ENCODE measurements around the gene PCDHGC4.

Gene PCDHGC4

DNA sequence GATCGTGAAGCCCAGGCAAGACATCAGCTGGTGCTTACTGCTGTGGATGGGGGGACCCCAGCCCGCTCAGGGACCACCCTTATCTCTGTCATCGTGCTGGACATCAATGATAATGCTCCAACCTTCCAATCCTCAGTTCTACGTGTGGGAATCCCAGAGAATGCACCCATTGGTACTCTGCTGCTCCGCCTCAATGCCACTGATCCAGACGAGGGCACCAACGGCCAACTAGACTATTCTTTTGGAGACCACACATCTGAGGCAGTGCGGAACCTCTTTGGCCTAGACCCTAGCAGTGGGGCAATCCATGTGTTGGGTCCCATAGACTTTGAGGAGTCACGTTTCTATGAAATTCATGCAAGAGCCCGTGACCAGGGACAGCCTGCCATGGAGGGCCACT, 5.0 kb downstream of the PCDHGC4 start:
- peak overlapping the region; percentile 96 for H3K4me2 ChIP-seq
- H3K9ac ChIP-seq: no peak overlapping the region; the same call in 1 of the 2 replicates
- H3K4me3 ChIP-seq: no peak overlapping the region
- peaks cover 40% of the 10 kb centered on the region for H3K36me3 ChIP-seq
- no peaks in the 10 kb centered on the region for H3K27me3 ChIP-seq
- peaks cover 99% of the 10 kb centered on the region for H3K4me1 ChIP-seq
- no peak for TF ChIP-seq Cebpa-rat (IDR thresholded peaks at IDR 0.05)
- no peak overlapping the region for H3K27ac ChIP-seq
- H4K20me1 ChIP-seq: peaks cover 11% of the 10 kb centered on the region; the same call in 1 of the 2 replicates
- H3K9me3 ChIP-seq: 0 out of 2 replicates have a peak, but pooled peaks cover 8% of the 10 kb centered on the region

- peaks cover 40% of the 10 kb centered on the region for H3K36me3 ChIP-seq
- no peaks in the 10 kb centered on the region for H3K27me3 ChIP-seq
- no peak overlapping the region for H3K4me3 ChIP-seq
- no peak overlapping the region for H3K9ac ChIP-seq
- H3K4me2 ChIP-seq: peak overlapping the region; percentile 96
- H3K9me3 ChIP-seq: 0 out of 2 replicates have a peak, but pooled peaks cover 8% of the 10 kb centered on the region
- peaks cover 10% of the 10 kb centered on the region; the same call in 1 of the 2 replicates for H4K20me1 ChIP-seq
- no peak for TF ChIP-seq Cebpa-rat (IDR thresholded peaks at IDR 0.05)
- peaks cover 100% of the 10 kb centered on the region for H3K4me1 ChIP-seq
- H3K27ac ChIP-seq: no peak overlapping the region
Measured at GRCh38 chr5:141490271-141490670, 5.4 kb downstream of the PCDHGC4 start.

DNA sequence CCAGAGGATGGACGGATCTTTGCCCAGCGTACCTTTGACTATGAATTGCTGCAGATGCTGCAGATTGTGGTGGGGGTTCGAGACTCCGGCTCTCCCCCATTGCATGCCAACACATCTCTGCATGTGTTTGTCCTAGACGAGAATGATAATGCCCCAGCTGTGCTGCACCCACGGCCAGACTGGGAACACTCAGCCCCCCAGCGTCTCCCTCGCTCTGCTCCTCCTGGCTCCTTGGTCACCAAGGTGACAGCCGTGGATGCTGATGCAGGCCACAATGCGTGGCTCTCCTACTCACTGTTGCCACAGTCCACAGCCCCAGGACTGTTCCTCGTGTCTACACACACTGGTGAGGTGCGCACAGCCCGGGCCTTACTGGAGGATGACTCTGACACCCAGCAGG, 5.9 kb downstream of the PCDHGC4 start:
- peaks cover 100% of the 10 kb centered on the region for H3K4me1 ChIP-seq
- H4K20me1 ChIP-seq: peaks cover 5% of the 10 kb centered on the region; the same call in 1 of the 2 replicates
- TF ChIP-seq Cebpa-rat (IDR thresholded peaks at IDR 0.05): no peak
- peak overlapping the region; percentile 88; the same call in 1 of the 2 replicates for H3K9ac ChIP-seq
- H3K9me3 ChIP-seq: 0 out of 2 replicates have a peak, but pooled peaks cover 8% of the 10 kb centered on the region
- H3K4me2 ChIP-seq: peak overlapping the region; percentile 96
- peak overlapping the region; percentile 68 for H3K4me3 ChIP-seq
- H3K27me3 ChIP-seq: no peaks in the 10 kb centered on the region
- H3K36me3 ChIP-seq: peaks cover 37% of the 10 kb centered on the region
- H3K27ac ChIP-seq: no peak overlapping the region; the same call in 1 of the 2 replicates

GRCh38 chr5:141491323-141492167, 6.7 kb downstream of the PCDHGC4 start:
- Histone ChIP-seq H3K9ac (peak overlapping the region; percentile 88), H3K4me1 (peaks cover 100% of the 10 kb centered on the region)

GRCh38 chr5:141492168-141492885, 7.5 kb downstream of the PCDHGC4 start:
- peaks cover 22% of the 10 kb centered on the region for H3K36me3 ChIP-seq
- H3K27me3 ChIP-seq: no peaks in the 10 kb centered on the region
- H3K9ac ChIP-seq: peak overlapping the region; percentile 88
- H3K27ac ChIP-seq: peak overlapping the region; percentile 96
- H3K4me1 ChIP-seq: peaks cover 100% of the 10 kb centered on the region
- H3K4me3 ChIP-seq: peak overlapping the region; percentile 68
- H3K9me3 ChIP-seq: no peaks in the 10 kb centered on the region
- no peaks in the 10 kb centered on the region for H4K20me1 ChIP-seq
- TF ChIP-seq Cebpa-rat (IDR thresholded peaks at IDR 0.05): no peak
- peak overlapping the region; percentile 96 for H3K4me2 ChIP-seq

More at GRCh38 chr5:141491323-141492167, 6.7 kb downstream of the PCDHGC4 start:
- H4K20me1 ChIP-seq: no peaks in the 10 kb centered on the region
- TF ChIP-seq Cebpa-rat (IDR thresholded peaks at IDR 0.05): no peak
- H3K4me2 ChIP-seq: peak overlapping the region; percentile 96
- peak overlapping the region; percentile 96 for H3K27ac ChIP-seq
- peak overlapping the region; percentile 68 for H3K4me3 ChIP-seq
- H3K36me3 ChIP-seq: peaks cover 30% of the 10 kb centered on the region
- H3K27me3 ChIP-seq: no peaks in the 10 kb centered on the region
- H3K9me3 ChIP-seq: 0 out of 2 replicates have a peak, but pooled peaks cover 4% of the 10 kb centered on the region

DNA sequence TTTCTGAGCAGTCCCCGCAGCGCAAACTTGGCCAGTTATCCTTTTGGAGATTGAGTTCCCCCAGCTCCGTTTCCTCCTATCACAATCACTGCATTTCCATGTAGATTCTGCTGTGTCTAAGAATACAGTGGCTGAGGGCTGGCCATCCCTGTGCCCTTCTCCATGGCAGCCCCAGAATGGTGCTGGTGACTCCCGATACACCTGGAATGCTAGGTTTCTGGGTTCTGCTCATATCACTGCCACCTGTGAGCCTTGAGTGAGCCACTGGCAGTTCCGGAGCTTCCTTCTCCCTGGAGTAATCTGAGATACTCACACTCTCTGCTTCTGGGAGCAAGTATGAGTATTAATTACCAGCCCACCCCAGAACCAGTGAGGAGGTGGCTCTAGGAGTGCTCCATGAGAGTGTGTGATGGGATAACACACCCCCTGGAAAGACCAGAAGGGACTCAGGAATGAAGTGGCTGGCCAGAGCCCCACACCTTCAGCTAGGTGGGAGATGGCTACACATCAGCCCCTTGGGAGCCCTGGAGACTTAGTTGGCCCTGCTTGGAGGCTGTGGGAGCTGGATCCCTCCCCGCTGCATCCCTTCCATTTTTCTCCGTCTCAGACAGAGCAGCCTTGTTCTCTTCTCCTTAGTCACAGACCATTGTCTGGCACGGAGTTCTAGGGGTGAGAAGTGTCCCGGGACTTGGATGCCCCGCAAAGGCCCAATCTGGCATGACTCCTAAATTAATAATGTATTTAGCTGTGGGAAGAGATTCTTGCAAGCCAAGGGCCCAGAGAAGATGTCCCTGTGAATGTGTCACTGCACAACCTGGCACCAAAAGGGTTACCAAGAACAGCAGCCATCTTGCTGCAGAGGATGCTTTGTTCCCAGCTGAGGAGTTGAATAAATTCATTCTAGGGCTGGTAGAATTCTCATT, 8.9 kb downstream of the PCDHGC4 start:
- Histone ChIP-seq H3K4me1 (peaks cover 98% of the 10 kb centered on the region), H3K27me3 (no peaks in the 10 kb centered on the region), H3K36me3 (peaks cover 26% of the 10 kb centered on the region), H3K4me2 (peak overlapping the region; percentile 96), H4K20me1 (no peaks in the 10 kb centered on the region), H3K9ac (peak overlapping the region; percentile 88), H3K9me3 (no peaks in the 10 kb centered on the region), H3K27ac (peak overlapping the region; percentile 96), H3K4me3 (peak overlapping the region; percentile 68; the same call in 1 of the 2 replicates)
- TF ChIP-seq Cebpa-rat (IDR thresholded peaks at IDR 0.05): no peak

DNA sequence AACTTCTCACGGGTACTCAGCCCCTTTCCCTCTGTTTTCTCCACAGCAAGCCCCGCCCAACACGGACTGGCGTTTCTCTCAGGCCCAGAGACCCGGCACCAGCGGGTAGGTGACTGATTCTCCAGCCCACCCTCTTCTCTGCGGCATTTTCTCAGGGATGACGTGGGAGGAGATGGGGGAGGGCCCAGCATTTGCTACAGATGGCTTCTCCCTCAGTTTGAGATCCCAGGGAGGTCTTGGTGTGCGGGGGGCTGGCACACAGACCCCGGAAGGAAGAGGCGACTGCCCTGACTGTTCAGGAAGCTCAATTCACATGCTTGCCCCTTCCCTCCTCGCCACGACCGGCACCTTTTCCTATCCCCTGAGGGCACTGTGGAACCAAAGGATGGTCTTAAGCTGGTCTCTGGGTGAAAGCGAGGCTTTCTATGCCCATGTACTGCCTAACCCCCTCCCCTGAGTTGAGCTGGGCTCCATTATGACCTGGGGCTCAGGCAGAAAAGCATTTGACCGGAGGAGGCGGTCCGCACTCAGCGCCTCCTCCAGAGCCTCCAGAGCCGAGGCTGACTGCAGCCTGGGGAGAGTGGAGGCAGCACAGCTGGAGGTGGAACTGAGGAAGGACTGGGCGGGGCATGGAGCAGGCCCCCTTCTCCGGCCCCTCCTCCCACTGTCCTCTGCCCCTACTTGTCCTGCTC, 10.1 kb downstream of the PCDHGC4 start:
- TF ChIP-seq Cebpa-rat (IDR thresholded peaks at IDR 0.05): no peak
- H3K4me1 ChIP-seq: peaks cover 91% of the 10 kb centered on the region
- peak overlapping the region; percentile 88 for H3K9ac ChIP-seq
- H3K36me3 ChIP-seq: peaks cover 21% of the 10 kb centered on the region
- no peaks in the 10 kb centered on the region for H4K20me1 ChIP-seq
- peak overlapping the region; percentile 68 for H3K4me3 ChIP-seq
- peak overlapping the region; percentile 96 for H3K27ac ChIP-seq
- peak overlapping the region; percentile 96 for H3K4me2 ChIP-seq
- no peaks in the 10 kb centered on the region for H3K9me3 ChIP-seq
- H3K27me3 ChIP-seq: no peaks in the 10 kb centered on the region

GRCh38 chr5:141495453-141495811, 10.6 kb downstream of the PCDHGC4 start:
- Histone ChIP-seq H3K9ac (peak overlapping the region; percentile 88), H3K4me1 (peaks cover 86% of the 10 kb centered on the region)

More at GRCh38 chr5:141495453-141495811, 10.6 kb downstream of the PCDHGC4 start:
- H4K20me1 ChIP-seq: no peaks in the 10 kb centered on the region
- H3K4me3 ChIP-seq: peak overlapping the region; percentile 68
- TF ChIP-seq Cebpa-rat (IDR thresholded peaks at IDR 0.05): no peak
- H3K36me3 ChIP-seq: peaks cover 20% of the 10 kb centered on the region
- H3K4me2 ChIP-seq: peak overlapping the region; percentile 96
- H3K27me3 ChIP-seq: no peaks in the 10 kb centered on the region
- peak overlapping the region; percentile 96 for H3K27ac ChIP-seq
- H3K9me3 ChIP-seq: no peaks in the 10 kb centered on the region
